NCI-H187 (cell line): ENCODE data around the gene JOSD1.

ENCODE experiments used
- DNase-seq, 2 experiments: peaks; one replicate each; lab custom pipeline; 2025; lab: John Stamatoyannopoulos, UW

Gene JOSD1

GRCh38 chr22:38733329-38733723, 32.6 kb upstream of the JOSD1 start:
- no peak for DNase-seq

GRCh38 chr22:38732251-38732815, 31.6 kb upstream of the JOSD1 start:
- no peak for DNase-seq

GRCh38 chr22:38731703-38732161, 31.0 kb upstream of the JOSD1 start:
- DNase-seq, result no peak

- no peak for DNase-seq
Observed at GRCh38 chr22:38730411-38730871, 29.7 kb upstream of the JOSD1 start.

- DNase-seq, result no peak
Observed at GRCh38 chr22:38729946-38730345, 29.2 kb upstream of the JOSD1 start.

- DNase-seq, result no peak
Observed at GRCh38 chr22:38728871-38729796, 28.4 kb upstream of the JOSD1 start.

GRCh38 chr22:38727530-38728451, 27.0 kb upstream of the JOSD1 start:
- DNase-seq, result no peak

- no peak for DNase-seq
Observed at GRCh38 chr22:38727123-38727522, 26.4 kb upstream of the JOSD1 start.

GRCh38 chr22:38725900-38726655, 25.3 kb upstream of the JOSD1 start:
- no peak for DNase-seq

GRCh38 chr22:38724926-38725571, 24.3 kb upstream of the JOSD1 start:
- DNase-seq, result no peak

- DNase-seq, result no peak
Observed at GRCh38 chr22:38724176-38724575, 23.4 kb upstream of the JOSD1 start.

- no peak for DNase-seq
Observed at GRCh38 chr22:38721551-38721950, 20.8 kb upstream of the JOSD1 start.

GRCh38 chr22:38720350-38720749, 19.6 kb upstream of the JOSD1 start:
- no peak for DNase-seq

- no peak for DNase-seq
Observed at GRCh38 chr22:38719196-38719595, 18.5 kb upstream of the JOSD1 start.

- DNase-seq, result no peak
Observed at GRCh38 chr22:38718414-38718813, 17.7 kb upstream of the JOSD1 start.

- DNase-seq, result no peak
Observed at GRCh38 chr22:38717244-38717643, 16.5 kb upstream of the JOSD1 start.

- DNase-seq, result no peak
Observed at GRCh38 chr22:38716826-38717225, 16.1 kb upstream of the JOSD1 start.

GRCh38 chr22:38716271-38716670, 15.5 kb upstream of the JOSD1 start:
- DNase-seq, result no peak

GRCh38 chr22:38715852-38716251, 15.1 kb upstream of the JOSD1 start:
- DNase-seq, result no peak

GRCh38 chr22:38715176-38715764, 14.5 kb upstream of the JOSD1 start:
- no peak for DNase-seq

GRCh38 chr22:38713921-38714320, 13.2 kb upstream of the JOSD1 start:
- DNase-seq, result no peak
